OCI-LY1 (cell line): ENCODE results near the gene SLC29A2.

ENCODE experiments used
- H2AFZ ChIP-seq: fragments of 200-600 bp; sonication (generic), shearing (Covaris generic); 2 replicates; pipeline ENCODE4 v1.6.0; 2014; ENCODE audit warnings: antibody characterized with exemption, mild to moderate bottlenecking, low read length
- H3F3A ChIP-seq: fragments of 200-600 bp; sonication (generic), shearing (Covaris generic); 2 replicates; pipeline ENCODE4 v1.6.0; 2014; ENCODE audit warnings: mild to moderate bottlenecking, antibody characterized with exemption, low read length, moderate library complexity; ENCODE audit not compliant: insufficient read depth
- H3K27ac ChIP-seq: fragments of 200-600 bp; sonication (generic); 2 replicates; pipeline ENCODE4 v1.5.1; 2014; ENCODE audit warnings: low read length, mixed run types, mild to moderate bottlenecking, low read depth; ENCODE audit not compliant: poor library complexity, severe bottlenecking
- H3K27me3 ChIP-seq: fragments of 200-600 bp; sonication (generic); 2 replicates; pipeline ENCODE4 v1.6.0; 2014; ENCODE audit warnings: antibody characterized with exemption, mild to moderate bottlenecking, low read length, moderate library complexity; ENCODE audit not compliant: insufficient read depth
- H3K36me3 ChIP-seq: fragments of 200-600 bp; sonication (generic); 2 replicates; pipeline ENCODE4 v1.6.1; 2014; ENCODE audit warnings: mild to moderate bottlenecking, antibody characterized with exemption, low read length, moderate library complexity, mixed read lengths; ENCODE audit not compliant: insufficient read depth
- H3K4me1 ChIP-seq: fragments of 200-600 bp; sonication (generic); 2 replicates; pipeline ENCODE4 v1.5.1; 2014; ENCODE audit warnings: mild to moderate bottlenecking, low read length, moderate library complexity; ENCODE audit not compliant: insufficient read depth, severe bottlenecking
- H3K4me2 ChIP-seq: fragments of 200-600 bp; sonication (generic), shearing (Covaris generic); 2 replicates; pipeline ENCODE4 v1.6.1; 2014; ENCODE audit warnings: low read length
- H3K4me3 ChIP-seq: fragments of 200-600 bp; sonication (generic); 2 replicates; pipeline ENCODE4 v1.5.1; 2014; ENCODE audit warnings: low read length, low read depth, mild to moderate bottlenecking, mixed read lengths; ENCODE audit not compliant: poor library complexity, severe bottlenecking
- H3K79me2 ChIP-seq: fragments of 200-600 bp; shearing (Covaris generic); 2 replicates; pipeline ENCODE4 v1.6.1; 2016; ENCODE audit warnings: mixed run types, low read length, mixed read lengths; ENCODE audit not compliant: insufficient read depth
- H3K9ac ChIP-seq: fragments of 200-600 bp; sonication (generic), shearing (Covaris generic); 2 replicates; pipeline ENCODE4 v1.6.1; 2014; ENCODE audit warnings: mild to moderate bottlenecking, low read length, mixed read lengths
- H3K9me2 ChIP-seq: fragments of 200-600 bp; sonication (generic), shearing (Covaris generic); 2 replicates; pipeline ENCODE4 v1.6.1; 2014; ENCODE audit warnings: low read depth, mild to moderate bottlenecking, low read length, mixed read lengths
- H3K9me3 ChIP-seq: fragments of 200-600 bp; shearing (Covaris generic); 2 replicates; pipeline ENCODE4 v1.6.1; 2014; ENCODE audit warnings: low read length, mixed read lengths
- H4K20me1 ChIP-seq: fragments of 200-600 bp; sonication (generic), shearing (Covaris generic); 2 replicates; pipeline ENCODE4 v1.6.0; 2016; ENCODE audit warnings: mild to moderate bottlenecking, low read length; ENCODE audit not compliant: insufficient read depth
- CTCF ChIP-seq: fragments of 200-600 bp; sonication (generic), shearing (Covaris generic); IDR thresholded peaks from 2 replicates; pipeline ENCODE4 v1.5.1; 2017; ENCODE audit warnings: mild to moderate bottlenecking, antibody characterized with exemption, low read length, moderate library complexity, mixed read lengths
- EZH2 ChIP-seq: fragments of 200-600 bp; sonication (generic), shearing (Covaris generic); IDR thresholded peaks from 2 replicates; pipeline ENCODE4 v1.8.0; 2017; ENCODE audit warnings: borderline replicate concordance, mixed run types, mild to moderate bottlenecking, antibody characterized with exemption, low read length, moderate library complexity, mixed read lengths

The SLC29A2 gene

DNA sequence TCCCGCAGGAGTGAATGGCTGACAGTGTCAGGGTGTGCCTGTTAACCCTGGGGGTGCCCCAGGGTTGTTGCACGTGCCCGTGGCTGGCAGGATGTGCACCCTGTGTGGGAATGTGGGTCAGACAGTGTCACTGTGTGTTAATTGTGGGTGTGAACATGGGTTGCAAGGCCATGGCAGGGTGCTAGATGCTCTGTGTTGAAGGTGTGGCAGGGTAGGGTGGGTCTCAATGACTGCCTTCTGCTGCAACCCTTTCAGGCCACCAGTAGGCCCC is 43.6 kb downstream of the SLC29A2 start:
- Histone ChIP-seq H3K27ac (no peak overlapping the region), H3K4me1 (peaks cover 26% of the 10 kb centered on the region)

GRCh38 chr11:66327171-66328030 is 44.2 kb downstream of the SLC29A2 start:
- no peaks in the 10 kb centered on the region for H3K36me3 ChIP-seq
- H4K20me1 ChIP-seq = no peaks in the 10 kb centered on the region
- H3K27ac ChIP-seq = no peak overlapping the region
- H3F3A ChIP-seq = no peaks in the 10 kb centered on the region
- no peak overlapping the region for H3K4me3 ChIP-seq
- no peaks in the 10 kb centered on the region for H3K9me3 ChIP-seq
- H2AFZ ChIP-seq = no peak overlapping the region
- no peak for TF ChIP-seq CTCF
- TF ChIP-seq EZH2 = no peak
- no peak overlapping the region for H3K4me2 ChIP-seq
- peaks cover 29% of the 10 kb centered on the region for H3K4me1 ChIP-seq
- no peak overlapping the region for H3K9ac ChIP-seq
- no peaks in the 10 kb centered on the region for H3K79me2 ChIP-seq
- H3K9me2 ChIP-seq = no peaks in the 10 kb centered on the region
- H3K27me3 ChIP-seq = peaks cover 8% of the 10 kb centered on the region

More for the DNA sequence above, 43.6 kb downstream of the SLC29A2 start:
- Histone ChIP-seq H3K79me2 (no peaks in the 10 kb centered on the region), H3K9me3 (no peaks in the 10 kb centered on the region), H3K27me3 (peaks cover 8% of the 10 kb centered on the region), H2AFZ (no peak overlapping the region), H3K9ac (no peak overlapping the region), H3K4me3 (no peak overlapping the region), H3K36me3 (no peaks in the 10 kb centered on the region), H3K9me2 (no peaks in the 10 kb centered on the region), H3K4me2 (no peak overlapping the region), H3F3A (no peaks in the 10 kb centered on the region), H4K20me1 (no peaks in the 10 kb centered on the region)
- no peak for TF ChIP-seq CTCF
- no peak for TF ChIP-seq EZH2

GRCh38 chr11:66326261-66327111 is 45.1 kb downstream of the SLC29A2 start:
- H2AFZ ChIP-seq = no peak overlapping the region
- H3K9me3 ChIP-seq = no peaks in the 10 kb centered on the region
- H3K79me2 ChIP-seq = no peaks in the 10 kb centered on the region
- H3K4me3 ChIP-seq = no peak overlapping the region
- peaks cover 7% of the 10 kb centered on the region for H3K27me3 ChIP-seq
- H3K4me2 ChIP-seq = peak overlapping the region; percentile 18; the same call in 1 of the 2 replicates
- peaks cover 30% of the 10 kb centered on the region for H3K4me1 ChIP-seq
- no peaks in the 10 kb centered on the region for H3K9me2 ChIP-seq
- no peak for TF ChIP-seq EZH2
- TF ChIP-seq CTCF = no peak
- H4K20me1 ChIP-seq = no peaks in the 10 kb centered on the region
- H3F3A ChIP-seq = no peaks in the 10 kb centered on the region
- peak overlapping the region; percentile 5; the same call in 1 of the 2 replicates for H3K9ac ChIP-seq
- H3K27ac ChIP-seq = peak overlapping the region; percentile 7
- H3K36me3 ChIP-seq = no peaks in the 10 kb centered on the region
